ENCODE results near the gene RGS10. TPM values are rescaled to one million over a fixed set of nuclear protein-coding genes. Genes with fewer than 3 reads are reported as not detected.

Gene RGS10
- total and polyA plus RNA-seq, 10 of the 15 experiments (the other 5 are each of a cell fraction or from before 2014, with no cell fraction given) = 72.8 to 193 (median 127) TPM

- TF ChIP-seq BCL3 (IDR thresholded peaks at IDR 0.05; ENCODE audit: borderline replicate concordance, insufficient read depth, low read depth, low read length, poor library complexity, severe bottlenecking) = peak; percentile 20
- no peak for TF ChIP-seq SREBF1 (IDR thresholded peaks at IDR 0.05; ENCODE audit: low read length)
- TF ChIP-seq RCOR1 (conservative IDR thresholded peaks at IDR 0.05; ENCODE audit: low read depth, low read length) = 0 out of 2 replicates have a peak, but pooled peaks have one; percentile 22
- no peak for TF ChIP-seq CBFB (IDR thresholded peaks at IDR 0.05; ENCODE audit: low read depth)
- TF ChIP-seq SPI1 (IDR thresholded peaks at IDR 0.05; ENCODE audit: borderline replicate concordance, insufficient read depth, low read depth, low read length) = no peak
- TF ChIP-seq ETV6 (conservative IDR thresholded peaks at IDR 0.05 in 1 of 2, IDR thresholded peaks at IDR 0.05 in 1 of 2; ENCODE audit: borderline replicate concordance in 1 of 2, low read depth in 1 of 2) = no peak
- no peak for TF ChIP-seq KLF5 (IDR thresholded peaks at IDR 0.05; ENCODE audit: partially characterized antibody)
- no peak for TF ChIP-seq PKNOX1 (IDR thresholded peaks at IDR 0.05)
- 0 out of 2 replicates have a peak, but pooled peaks have one; percentile 1 for TF ChIP-seq GATAD2B (conservative IDR thresholded peaks at IDR 0.05; ENCODE audit: low read depth)
- TF ChIP-seq ESRRA (IDR thresholded peaks at IDR 0.05; ENCODE audit: low read length) = no peak
- TF ChIP-seq SIN3A (IDR thresholded peaks at IDR 0.05; ENCODE audit: low read depth, low read length) = no peak; the same call in none of the 2 replicates
- TF ChIP-seq ZNF207 (IDR thresholded peaks at IDR 0.05; ENCODE audit: borderline replicate concordance) = no peak
- peak in 1 of 2 experiments; percentile 92; a peak in 2 of 3 replicates for TF ChIP-seq EGR1 (IDR thresholded peaks at IDR 0.05; ENCODE audit: borderline replicate concordance in 1 of 2, low read depth in 2 of 2, low read length in 2 of 2)
- no peak for TF ChIP-seq PRDM15 (CRISPR knock-in tag; IDR thresholded peaks at IDR 0.05)
- TF ChIP-seq PAX5 (IDR thresholded peaks at IDR 0.05; ENCODE audit: borderline replicate concordance, low read depth, low read length) = 0 out of 2 replicates have a peak, but pooled peaks have one; percentile 14
- no peak for TF ChIP-seq STAT1 (conservative IDR thresholded peaks at IDR 0.05)
- no peak for TF ChIP-seq PBX3 (IDR thresholded peaks at IDR 0.05; ENCODE audit: insufficient replicate concordance, low read depth, low read length)
- no peak for TF ChIP-seq HCFC1 (IDR thresholded peaks at IDR 0.05; ENCODE audit: low read length)
- TF ChIP-seq TCF12 (IDR thresholded peaks at IDR 0.05; ENCODE audit: low read depth, low read length) = 0 out of 2 replicates have a peak, but pooled peaks have one; percentile 10
- TF ChIP-seq MAX (IDR thresholded peaks at IDR 0.05; ENCODE audit: low read depth, low read length) = peak; percentile 45; the same call in 1 of the 2 replicates
- no peak for TF ChIP-seq SMAD5 (IDR thresholded peaks at IDR 0.05; ENCODE audit: low read depth)
- TF ChIP-seq BCL11A (IDR thresholded peaks at IDR 0.05; ENCODE audit: low read depth, low read length) = no peak
Measured at GRCh38 chr10:119542357-119542987, at the start of gene RGS10 (continued).
